ENCODE results near the gene UNKL. TPM values are rescaled to one million over a fixed set of nuclear protein-coding genes. Genes with fewer than 3 reads are reported as not detected.

Gene UNKL
- polyA plus RNA-seq, 1 donor from 2014 or later = 9.2 TPM

- peak overlapping the region in 1 of 4 donors; percentile 5 for H3K4me3 Mint-ChIP-seq
- H3K27me3 Mint-ChIP-seq = no peaks in the 10 kb centered on the region
- peaks cover 3 to 17% (median 13%) of the 10 kb centered on the region in 3 donors for H3K4me1 Mint-ChIP-seq
- peak overlapping the region in 2 of 3 donors; percentile 14 to 80 for H3K27ac Mint-ChIP-seq
- no peaks in the 10 kb centered on the region for H3K9me3 Mint-ChIP-seq
- H3K36me3 Mint-ChIP-seq = no peaks in the 10 kb centered on the region
These were observed 70.0 kb downstream of the UNKL start for GRCh38 chr16:1344499-1344898.

DNA sequence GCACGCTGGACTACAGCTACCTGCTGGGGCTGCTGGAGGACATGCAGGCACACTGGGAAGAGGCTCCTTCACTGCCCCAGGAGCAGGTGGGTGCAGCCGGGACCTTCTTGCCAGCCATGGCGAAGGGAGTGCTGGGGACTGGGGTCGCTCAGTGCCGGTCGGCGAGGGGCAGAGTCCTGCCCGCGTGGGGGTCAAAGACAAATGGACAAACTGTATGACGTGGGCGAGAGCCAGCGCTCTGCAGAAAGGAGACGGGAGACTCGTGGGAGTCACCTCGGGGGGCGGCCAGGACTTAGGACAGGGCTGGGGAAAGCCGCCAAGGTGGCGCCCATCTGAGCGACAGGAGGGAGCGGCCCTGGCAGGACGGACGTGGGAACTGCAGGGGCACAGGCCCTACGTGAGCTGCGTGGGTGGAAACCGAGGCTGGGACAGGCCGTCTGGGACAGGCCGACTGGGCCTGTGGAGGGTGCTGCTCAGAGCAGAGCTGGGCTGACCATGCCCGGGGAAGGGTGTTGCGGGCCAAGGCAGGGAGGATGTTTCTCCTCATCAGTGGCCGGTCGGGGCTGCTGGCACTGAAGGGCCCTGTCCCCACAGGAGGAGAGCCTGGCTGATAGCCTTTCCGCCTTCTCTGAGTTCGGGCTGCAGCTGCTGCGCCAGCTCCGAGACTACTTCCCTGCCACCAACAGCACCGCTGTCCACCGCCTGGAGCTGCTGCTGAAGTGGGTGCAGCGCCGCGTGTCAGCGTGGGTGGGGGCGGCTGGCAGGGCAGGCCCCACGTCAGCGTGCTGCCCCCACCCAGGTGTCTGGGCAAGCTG, 70.9 kb downstream of the UNKL start:
- H3K27me3 Mint-ChIP-seq = no peaks in the 10 kb centered on the region
- H3K27ac Mint-ChIP-seq = peak overlapping the region; percentile 15 to 95 (median 68)
- H3K4me1 Mint-ChIP-seq = peaks cover 3 to 17% (median 13%) of the 10 kb centered on the region in 3 donors
- no peaks in the 10 kb centered on the region for H3K36me3 Mint-ChIP-seq
- peak overlapping the region in 3 of 4 donors; percentile 15 to 85 (median 65) for H3K4me3 Mint-ChIP-seq
- no peaks in the 10 kb centered on the region for H3K9me3 Mint-ChIP-seq

- peak overlapping the region; percentile 15 to 85 (median 78) for H3K4me3 Mint-ChIP-seq
- peaks cover 3 to 17% (median 13%) of the 10 kb centered on the region in 3 donors for H3K4me1 Mint-ChIP-seq
- no peaks in the 10 kb centered on the region for H3K27me3 Mint-ChIP-seq
- no peaks in the 10 kb centered on the region for H3K36me3 Mint-ChIP-seq
- H3K9me3 Mint-ChIP-seq = no peaks in the 10 kb centered on the region
- H3K27ac Mint-ChIP-seq = peak overlapping the region; percentile 15 to 95 (median 68)
These were observed 71.7 kb downstream of the UNKL start for GRCh38 chr16:1342526-1343427.

DNA sequence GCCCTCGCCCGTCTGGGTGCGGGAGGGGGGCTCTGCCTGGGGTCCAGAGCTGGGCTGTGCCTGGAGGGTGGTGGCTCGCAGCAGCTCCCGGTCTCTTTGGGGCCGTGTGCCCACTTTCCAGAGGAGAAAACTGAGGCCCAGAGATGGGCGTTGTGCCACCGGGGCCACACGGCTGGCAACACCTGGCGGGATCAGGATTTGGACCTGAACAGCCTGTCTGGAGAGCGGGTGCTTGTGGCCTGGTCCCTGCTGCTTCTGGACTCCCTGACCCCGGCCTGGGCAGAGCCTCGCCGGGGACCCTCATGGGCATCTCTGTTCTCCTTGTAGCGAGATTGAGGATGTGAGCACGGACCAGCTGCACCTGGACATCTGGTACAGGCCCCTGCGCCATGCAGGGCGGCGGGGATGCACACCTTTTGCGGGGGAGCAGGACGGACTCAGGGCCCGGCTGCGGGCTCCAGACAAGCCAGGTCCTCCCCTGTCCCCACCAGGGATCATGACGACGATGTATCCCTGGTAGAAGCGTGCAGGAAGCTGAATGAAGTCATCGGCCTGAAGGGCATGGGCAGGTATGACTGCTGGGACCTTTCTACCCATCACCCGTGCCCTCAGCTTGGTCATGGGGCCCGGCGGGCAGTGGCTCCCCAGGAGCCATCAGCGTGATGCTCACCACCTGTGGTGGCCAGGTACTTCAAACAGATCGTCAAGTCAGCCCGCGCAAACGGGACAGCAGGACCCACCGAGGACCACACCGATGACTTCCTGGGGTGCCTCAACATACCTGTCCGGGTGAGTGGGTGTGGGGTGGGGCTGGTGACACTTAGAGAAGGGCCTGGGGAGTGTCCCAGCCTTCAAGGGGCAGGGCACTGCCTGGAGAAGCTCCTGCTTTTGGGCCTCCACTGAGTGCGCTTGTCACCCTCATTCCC, 72.7 kb downstream of the UNKL start:
- H3K27me3 Mint-ChIP-seq = no peaks in the 10 kb centered on the region

DNA sequence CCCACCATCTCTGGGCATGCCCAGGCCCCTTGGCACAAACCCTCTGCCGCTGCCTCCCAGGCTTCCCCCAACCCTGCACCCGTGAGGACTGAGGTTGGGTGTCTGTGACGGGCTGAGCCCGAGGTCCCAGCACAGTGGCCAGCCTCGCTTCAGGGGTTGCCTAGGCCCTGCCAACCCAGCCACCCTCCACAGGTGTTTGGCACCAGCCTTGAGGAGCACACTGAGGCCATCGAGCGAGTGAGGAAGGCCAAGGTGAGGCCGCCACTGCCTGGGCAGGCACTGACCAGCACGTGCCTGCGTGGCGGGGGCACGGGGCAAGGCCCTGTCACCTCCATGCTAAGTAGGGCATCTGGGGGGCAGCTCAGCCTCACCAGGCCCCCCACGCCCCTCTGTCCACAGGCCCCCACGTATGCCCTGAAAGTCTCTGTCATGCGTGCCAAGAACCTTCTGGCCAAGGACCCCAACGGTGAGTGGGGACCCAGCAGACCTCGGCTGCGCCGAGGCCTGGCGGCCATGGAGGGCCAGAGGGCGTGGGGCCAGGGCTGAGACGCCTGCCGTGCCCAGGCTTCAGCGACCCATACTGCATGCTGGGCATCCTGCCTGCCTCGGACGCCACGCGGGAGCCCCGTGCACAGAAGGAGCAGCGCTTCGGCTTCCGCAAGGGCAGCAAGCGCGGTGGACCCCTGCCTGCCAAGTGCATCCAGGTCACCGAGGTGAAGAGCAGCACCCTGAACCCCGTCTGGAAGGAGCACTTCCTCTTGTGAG, 73.6 kb downstream of the UNKL start:
- Mint-ChIP-seq H3K27me3 (no peaks in the 10 kb centered on the region), H3K4me3 (peak overlapping the region in 3 of 4 donors; percentile 22 to 35 (median 33)), H3K27ac (peak overlapping the region in 2 of 3 donors; percentile 10 to 70), H3K4me1 (peaks cover 3 to 20% (median 13%) of the 10 kb centered on the region in 3 donors), H3K36me3 (no peaks in the 10 kb centered on the region), H3K9me3 (no peaks in the 10 kb centered on the region)

More for the DNA sequence above, 72.7 kb downstream of the UNKL start:
- Mint-ChIP-seq H3K9me3 (no peaks in the 10 kb centered on the region), H3K27ac (peak overlapping the region; percentile 15 to 95 (median 68)), H3K4me3 (peak overlapping the region; percentile 15 to 85 (median 78)), H3K4me1 (peaks cover 3 to 17% (median 13%) of the 10 kb centered on the region in 3 donors), H3K36me3 (no peaks in the 10 kb centered on the region)

DNA sequence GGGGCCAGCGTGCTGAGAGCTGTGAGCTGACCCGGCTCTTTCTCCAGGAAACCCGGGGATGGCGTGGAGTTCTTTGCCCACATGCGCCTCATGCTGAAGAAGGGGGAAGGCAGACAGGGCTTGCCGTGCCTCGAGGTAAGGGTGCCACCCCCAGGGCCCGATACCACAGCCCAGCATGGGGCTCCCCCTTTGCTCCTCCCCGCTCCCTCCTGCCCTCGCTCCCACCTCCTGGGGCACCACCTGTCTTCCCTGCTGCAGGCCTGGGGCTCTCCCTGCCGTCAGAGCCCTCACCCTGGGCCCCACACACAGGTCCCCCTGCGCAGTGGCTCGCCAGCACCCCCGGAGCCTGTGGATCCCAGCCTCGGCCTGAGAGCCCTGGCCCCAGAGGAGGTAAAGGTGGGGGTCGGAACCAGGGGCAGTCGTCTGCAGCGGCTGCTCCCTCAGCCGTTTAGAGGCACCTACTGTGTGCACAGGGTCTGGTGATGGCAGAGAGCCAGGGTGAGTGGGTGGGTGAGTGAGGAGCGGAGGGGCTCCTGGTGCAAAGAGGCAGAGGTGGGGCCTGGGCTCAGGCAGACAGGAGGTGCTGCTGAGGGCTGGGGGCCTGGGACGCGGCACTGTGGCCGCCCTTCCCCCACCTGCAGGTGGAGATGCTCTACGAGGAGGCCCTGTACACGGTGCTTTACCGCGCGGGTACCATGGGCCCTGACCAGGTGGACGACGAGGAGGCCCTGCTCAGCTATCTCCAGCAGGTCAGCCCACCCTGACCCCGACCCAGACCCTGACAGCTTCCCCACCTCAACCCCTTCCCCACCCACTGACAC, 75.4 kb downstream of the UNKL start:
- H3K27me3 Mint-ChIP-seq = peaks cover 7% of the 10 kb centered on the region
- no peaks in the 10 kb centered on the region for H3K36me3 Mint-ChIP-seq
- no peaks in the 10 kb centered on the region for H3K9me3 Mint-ChIP-seq
- peaks cover 3 to 26% (median 19%) of the 10 kb centered on the region in 3 donors for H3K4me1 Mint-ChIP-seq
- H3K27ac Mint-ChIP-seq = no peak overlapping the region
- H3K4me3 Mint-ChIP-seq = peak overlapping the region in 2 of 4 donors; percentile 9 to 28

DNA sequence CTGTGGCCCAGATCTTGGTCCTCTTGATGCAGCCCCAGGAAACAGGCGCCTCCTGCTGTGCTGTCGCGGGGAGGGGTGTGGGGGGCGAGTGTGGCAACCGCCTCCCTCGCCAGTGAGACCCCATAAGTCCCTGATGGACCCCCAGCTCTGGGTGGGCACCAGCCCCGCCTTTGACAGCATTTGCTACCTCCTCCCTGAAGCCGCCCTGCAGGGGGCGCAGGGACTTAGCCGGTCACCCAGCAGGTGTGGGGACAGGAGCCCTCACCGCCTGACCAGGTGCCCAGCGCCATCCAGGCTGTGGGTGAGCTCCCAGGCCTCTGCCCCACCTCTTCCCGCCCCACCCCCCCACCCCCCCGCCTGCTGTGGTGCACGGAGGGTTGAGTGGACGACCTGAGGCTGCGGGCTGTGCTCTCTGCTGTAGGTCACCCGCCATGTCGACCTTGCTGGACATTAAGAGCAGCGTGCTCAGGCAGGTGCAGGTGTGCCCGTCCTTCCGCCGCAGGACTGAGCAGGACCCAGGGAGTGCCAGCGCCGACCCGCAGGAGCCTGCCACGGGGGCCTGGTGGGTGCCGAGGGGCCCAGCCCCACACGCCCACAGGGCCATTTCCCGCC, 76.3 kb downstream of the UNKL start:
- Mint-ChIP-seq H3K27me3 (peaks cover 7% of the 10 kb centered on the region), H3K4me1 (peaks cover 3 to 23% (median 15%) of the 10 kb centered on the region in 3 donors), H3K36me3 (no peaks in the 10 kb centered on the region)

DNA sequence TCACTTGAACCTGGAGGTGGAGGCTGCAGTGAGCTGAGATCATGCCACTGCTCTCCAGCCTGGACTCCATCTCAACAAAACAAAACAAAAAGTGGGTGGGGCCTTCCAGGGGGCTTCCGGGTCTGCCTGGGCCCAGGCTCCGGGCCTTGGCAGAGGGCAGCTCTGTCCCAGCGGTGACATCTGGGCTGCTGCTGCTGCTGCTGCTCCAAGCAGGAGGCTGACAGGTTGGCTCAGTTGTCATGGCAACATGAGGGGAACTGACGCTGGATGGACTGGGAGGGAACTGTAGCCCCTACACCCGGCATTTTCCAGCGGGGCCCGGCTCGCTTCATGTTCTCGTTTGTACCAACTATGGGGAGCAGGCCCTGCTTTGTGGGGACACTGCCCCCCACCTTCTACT, 77.0 kb downstream of the UNKL start:
- Mint-ChIP-seq H3K4me3 (peak overlapping the region in 1 of 4 donors; percentile 75), H3K4me1 (peaks cover 3 to 22% (median 14%) of the 10 kb centered on the region in 3 donors)

More for the DNA sequence above, 76.3 kb downstream of the UNKL start:
- peak overlapping the region in 1 of 4 donors; percentile 30 for H3K4me3 Mint-ChIP-seq
- H3K27ac Mint-ChIP-seq = peak overlapping the region in 1 of 3 donors; percentile 42
- no peaks in the 10 kb centered on the region for H3K9me3 Mint-ChIP-seq

DNA sequence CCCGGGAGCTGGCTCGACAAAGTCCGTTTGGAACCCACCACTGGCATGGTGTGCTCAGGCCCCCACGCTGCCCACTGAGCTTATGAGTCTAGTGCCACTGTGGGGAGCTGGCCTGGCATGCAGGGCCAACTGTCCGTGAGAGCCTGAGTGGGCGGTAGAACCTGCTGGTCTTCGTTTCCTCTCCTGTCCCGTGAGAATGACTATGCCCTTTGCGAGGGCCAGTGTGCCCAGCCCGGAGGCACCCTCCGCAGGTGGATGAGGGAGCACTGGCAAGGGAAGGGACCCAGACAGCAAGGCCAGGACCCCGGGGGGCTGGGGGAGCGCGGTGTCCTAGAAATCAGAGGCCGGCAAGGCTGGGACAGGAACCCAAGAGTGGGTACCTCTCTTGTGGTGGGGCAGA, 77.9 kb downstream of the UNKL start:
- H3K27me3 Mint-ChIP-seq = peaks cover 13% of the 10 kb centered on the region
- H3K36me3 Mint-ChIP-seq = peaks cover 2% of the 10 kb centered on the region
- H3K9me3 Mint-ChIP-seq = no peaks in the 10 kb centered on the region
- H3K4me3 Mint-ChIP-seq = peak overlapping the region in 3 of 4 donors; percentile 60 to 75 (median 63)
- peak overlapping the region; percentile 59 to 83 (median 76) for H3K27ac Mint-ChIP-seq
- H3K4me1 Mint-ChIP-seq = peaks cover 4 to 19% (median 13%) of the 10 kb centered on the region in 3 donors

More for the DNA sequence above, 77.0 kb downstream of the UNKL start:
- H3K27ac Mint-ChIP-seq = peak overlapping the region in 2 of 3 donors; percentile 27 to 83
- peaks cover 10% of the 10 kb centered on the region for H3K27me3 Mint-ChIP-seq
- no peaks in the 10 kb centered on the region for H3K36me3 Mint-ChIP-seq
- H3K9me3 Mint-ChIP-seq = no peaks in the 10 kb centered on the region

GRCh38 chr16:1335996-1336395, 78.5 kb downstream of the UNKL start:
- Mint-ChIP-seq H3K4me1 (peaks cover 6 to 24% (median 17%) of the 10 kb centered on the region in 3 donors), H3K4me3 (peak overlapping the region in 2 of 4 donors; percentile 37 to 75), H3K27me3 (peaks cover 16% of the 10 kb centered on the region), H3K9me3 (no peaks in the 10 kb centered on the region), H3K36me3 (peaks cover 3% of the 10 kb centered on the region), H3K27ac (peak overlapping the region; percentile 80 to 86 (median 83))

GRCh38 chr16:1335211-1335971, 79.1 kb downstream of the UNKL start:
- Mint-ChIP-seq H3K36me3 (peaks cover 3% of the 10 kb centered on the region), H3K4me1 (peaks cover 6 to 23% (median 17%) of the 10 kb centered on the region in 3 donors), H3K27ac (peak overlapping the region; percentile 80 to 86 (median 83)), H3K27me3 (peaks cover 16% of the 10 kb centered on the region), H3K4me3 (peak overlapping the region; percentile 60 to 88 (median 72)), H3K9me3 (no peaks in the 10 kb centered on the region)

GRCh38 chr16:1334739-1335138, 79.8 kb downstream of the UNKL start:
- peaks cover 3% of the 10 kb centered on the region for H3K36me3 Mint-ChIP-seq
- H3K9me3 Mint-ChIP-seq = no peaks in the 10 kb centered on the region
- H3K4me3 Mint-ChIP-seq = peak overlapping the region in 3 of 4 donors; percentile 68 to 88 (median 75)
- peak overlapping the region in 2 of 3 donors; percentile 83 to 86 for H3K27ac Mint-ChIP-seq
- H3K4me1 Mint-ChIP-seq = peaks cover 6 to 23% (median 17%) of the 10 kb centered on the region in 3 donors
- peaks cover 16% of the 10 kb centered on the region for H3K27me3 Mint-ChIP-seq
